PC-9 (cell line): Measurements from ENCODE around the gene AKAP7. TPM values are rescaled to one million over a fixed set of nuclear protein-coding genes. Genes with fewer than 3 reads are reported as not detected.

Source experiments
- BruUV-seq: library from RNA; stranded (reverse); fragments of 400-500 nt; replicated peaks from 2 replicates; lab custom pipeline; 2021; lab: Mats Ljungman, UMichigan
- CTCF ChIA-PET: fragments of 300-600 bp; sonication (Branson Sonifier 250); formaldehyde crosslinking; loops from one replicate; lab custom pipeline; 2022; ENCODE audit warnings: antibody characterized with exemption; lab: Charles Lee
- POLR2A ChIA-PET: fragments of 300-600 bp; sonication (Branson Sonifier 250); formaldehyde crosslinking; loops from one replicate; lab custom pipeline; 2022; ENCODE audit warnings: antibody characterized with exemption; ENCODE audit not compliant: unreplicated experiment; lab: Charles Lee
- DNase-seq, 2 experiments: peaks; one replicate each; pipeline versions ENCODE4 v3.0.0 to v3.0.0-alpha.2; 2015 to 2022; ENCODE audit warnings: mixed read lengths in 1 of 2
- H2AFZ ChIP-seq: fragments of 200-600 bp; sonication (generic); 2 replicates; pipeline ENCODE4 v1.8.1; 2017; ENCODE audit warnings: antibody characterized with exemption
- H3F3A ChIP-seq: fragments of 200-600 bp; sonication (generic); 2 replicates; pipeline ENCODE4 v1.8.1; 2017; ENCODE audit warnings: antibody characterized with exemption, mild to moderate bottlenecking, low read depth; ENCODE audit not compliant: insufficient read depth
- H3K27ac ChIP-seq: fragments of 200-600 bp; sonication (generic); 2 replicates; pipeline ENCODE4 v1.6.1; 2016; ENCODE audit warnings: mixed run types
- H3K27me3 ChIP-seq: fragments of 200-600 bp; sonication (generic); 2 replicates; pipeline ENCODE4 v1.6.1; 2016; ENCODE audit warnings: low read depth, mixed run types; ENCODE audit not compliant: insufficient read depth
- H3K36me3 ChIP-seq: fragments of 200-600 bp; sonication (generic); 2 replicates; pipeline ENCODE4 v1.6.1; 2016; ENCODE audit warnings: low read depth, mixed run types
- H3K4me1 ChIP-seq: fragments of 200-600 bp; sonication (generic); replicated peaks from 2 replicates; pipeline ENCODE4 v1.6.1; 2016; ENCODE audit warnings: mixed run types; ENCODE audit not compliant: insufficient read depth
- H3K4me2 ChIP-seq: fragments of 200-600 bp; sonication (generic); 2 replicates; pipeline ENCODE4 v1.6.1; 2017; ENCODE audit warnings: mixed run types
- H3K4me3 ChIP-seq: fragments of 200-600 bp; sonication (generic); 2 replicates; pipeline ENCODE4 v1.6.1; 2016; ENCODE audit warnings: mixed run types
- H3K79me2 ChIP-seq: fragments of 200-600 bp; sonication (generic); 2 replicates; pipeline ENCODE4 v1.6.1; 2017; ENCODE audit warnings: low read depth, mixed run types
- H3K9me2 ChIP-seq: fragments of 200-600 bp; sonication (generic); 2 replicates; pipeline ENCODE4 v1.8.1; 2017; ENCODE audit warnings: mild to moderate bottlenecking; ENCODE audit not compliant: insufficient read depth
- H3K9me3 ChIP-seq: fragments of 200-600 bp; sonication (generic); 2 replicates; pipeline ENCODE4 v1.8.1; 2016; ENCODE audit warnings: low read depth; ENCODE audit not compliant: insufficient read depth
- H4K20me1 ChIP-seq: fragments of 200-600 bp; sonication (generic); 2 replicates; pipeline ENCODE4 v1.8.1; 2017; ENCODE audit not compliant: insufficient read depth
- CTCF ChIP-seq: fragments of 200-600 bp; sonication (generic); conservative IDR thresholded peaks from 2 replicates; pipeline ENCODE4 v1.6.1; 2017; ENCODE audit warnings: mixed run types, antibody characterized with exemption, mild to moderate bottlenecking, moderate library complexity
- EZH2 ChIP-seq: fragments of 200-600 bp; sonication (generic); IDR thresholded peaks from 2 replicates; pipeline ENCODE4 v1.8.0; 2017; ENCODE audit warnings: antibody characterized with exemption, low read depth
- intact Hi-C: fragments of 100-400 bp; cut with micrococcal nuclease; formaldehyde crosslinking; loops from one replicate; pipeline ENCODE4 v1.10.0; 2022; ENCODE audit not compliant: unreplicated experiment
- total RNA-seq: library from RNA; stranded (reverse); gene quantifications from 2 replicates; pipeline ENCODE4 v1.2.3, GENCODE V29; 2021

Gene AKAP7
- total RNA-seq, 1 experiment from 2014 or later, result 3.8 TPM

- Histone ChIP-seq H2AFZ (no peak overlapping the region), H3K4me2 (no peak overlapping the region), H3K4me1 (no peaks in the 10 kb centered on the region), H3K27ac (no peak overlapping the region), H3K9me2 (no peaks in the 10 kb centered on the region), H3K79me2 (no peaks in the 10 kb centered on the region), H3K36me3 (no peaks in the 10 kb centered on the region), H3F3A (no peaks in the 10 kb centered on the region), H3K9me3 (no peaks in the 10 kb centered on the region), H3K27me3 (no peaks in the 10 kb centered on the region), H4K20me1 (no peaks in the 10 kb centered on the region), H3K4me3 (no peak overlapping the region)
- BruUV-seq, result no TSS peak
- intact Hi-C loops, result no loop called here
- CTCF ChIA-PET, result no interaction called here
- TF ChIP-seq EZH2 (no peak), CTCF (no peak)
- POLR2A ChIA-PET, result no interaction called here
- DNase-seq, result no peak
These were observed 148.4 kb downstream of the AKAP7 start for GRCh38 chr6:131283466-131284175.

GRCh38 chr6:131285548-131285947, 150.3 kb downstream of the AKAP7 start:
- TF ChIP-seq EZH2 (no peak), CTCF (no peak)
- no peak overlapping the region for H3K4me2 ChIP-seq
- H3F3A ChIP-seq, result no peaks in the 10 kb centered on the region
- DNase-seq, result no peak
- H2AFZ ChIP-seq, result no peak overlapping the region
- intact Hi-C loops, result no loop called here
- H3K4me1 ChIP-seq, result no peaks in the 10 kb centered on the region
- no peak overlapping the region for H3K27ac ChIP-seq
- POLR2A ChIA-PET, result no interaction called here
- no peaks in the 10 kb centered on the region for H3K9me2 ChIP-seq
- no TSS peak for BruUV-seq
- no peak overlapping the region for H3K4me3 ChIP-seq
- no peaks in the 10 kb centered on the region for H3K27me3 ChIP-seq
- no peaks in the 10 kb centered on the region for H3K36me3 ChIP-seq
- CTCF ChIA-PET, result no interaction called here
- no peaks in the 10 kb centered on the region for H3K79me2 ChIP-seq
- H4K20me1 ChIP-seq, result no peaks in the 10 kb centered on the region
- no peaks in the 10 kb centered on the region for H3K9me3 ChIP-seq

- H3K4me3 ChIP-seq, result no peak overlapping the region
- intact Hi-C loops, result no loop called here
- no peaks in the 10 kb centered on the region for H3F3A ChIP-seq
- H3K9me3 ChIP-seq, result no peaks in the 10 kb centered on the region
- no peak overlapping the region for H2AFZ ChIP-seq
- no peak overlapping the region for H3K4me2 ChIP-seq
- CTCF ChIA-PET, result no interaction called here
- H4K20me1 ChIP-seq, result no peaks in the 10 kb centered on the region
- H3K4me1 ChIP-seq, result no peaks in the 10 kb centered on the region
- no TSS peak for BruUV-seq
- no peaks in the 10 kb centered on the region for H3K79me2 ChIP-seq
- TF ChIP-seq EZH2 (no peak), CTCF (no peak)
- no peak overlapping the region for H3K27ac ChIP-seq
- no peak for DNase-seq
- POLR2A ChIA-PET, result no interaction called here
- no peaks in the 10 kb centered on the region for H3K27me3 ChIP-seq
- H3K9me2 ChIP-seq, result no peaks in the 10 kb centered on the region
- no peaks in the 10 kb centered on the region for H3K36me3 ChIP-seq
These were observed 151.3 kb downstream of the AKAP7 start for GRCh38 chr6:131286469-131287040.
